GDM1 (cell line): Measurements from ENCODE around the gene HNF4A.

ENCODE experiments used
- DNase-seq: peaks from one replicate; lab custom pipeline; 2025; lab: John Stamatoyannopoulos, UW

HNF4A gene

DNA sequence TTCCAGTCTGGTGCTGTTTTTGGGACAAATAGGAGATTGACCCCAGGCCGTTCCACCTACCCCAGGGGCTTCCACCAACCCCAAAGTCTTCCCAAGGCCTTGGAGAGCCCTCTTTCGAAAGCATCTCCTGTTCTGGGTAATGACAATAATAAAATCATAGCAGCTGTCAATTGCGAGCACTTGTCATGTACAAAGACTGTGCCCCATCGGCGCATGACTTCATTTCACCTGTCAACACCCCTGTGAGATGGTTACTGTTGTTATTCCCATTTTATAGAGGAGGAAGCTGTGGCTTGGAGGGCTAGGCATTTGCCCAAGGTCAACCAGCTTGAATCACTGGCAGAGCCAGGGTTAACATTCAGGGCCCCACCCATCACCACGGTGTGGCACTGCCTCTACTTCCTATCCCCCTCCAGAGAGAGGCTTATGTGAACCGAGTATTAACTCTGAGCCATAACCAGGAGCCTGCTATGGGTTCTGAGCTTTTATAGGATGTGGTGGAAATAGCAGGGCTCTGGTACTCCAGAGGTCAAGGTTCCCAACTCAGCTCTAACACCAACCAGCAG lies 51.2 kb downstream of the HNF4A start:
- DNase-seq = no peak

DNA sequence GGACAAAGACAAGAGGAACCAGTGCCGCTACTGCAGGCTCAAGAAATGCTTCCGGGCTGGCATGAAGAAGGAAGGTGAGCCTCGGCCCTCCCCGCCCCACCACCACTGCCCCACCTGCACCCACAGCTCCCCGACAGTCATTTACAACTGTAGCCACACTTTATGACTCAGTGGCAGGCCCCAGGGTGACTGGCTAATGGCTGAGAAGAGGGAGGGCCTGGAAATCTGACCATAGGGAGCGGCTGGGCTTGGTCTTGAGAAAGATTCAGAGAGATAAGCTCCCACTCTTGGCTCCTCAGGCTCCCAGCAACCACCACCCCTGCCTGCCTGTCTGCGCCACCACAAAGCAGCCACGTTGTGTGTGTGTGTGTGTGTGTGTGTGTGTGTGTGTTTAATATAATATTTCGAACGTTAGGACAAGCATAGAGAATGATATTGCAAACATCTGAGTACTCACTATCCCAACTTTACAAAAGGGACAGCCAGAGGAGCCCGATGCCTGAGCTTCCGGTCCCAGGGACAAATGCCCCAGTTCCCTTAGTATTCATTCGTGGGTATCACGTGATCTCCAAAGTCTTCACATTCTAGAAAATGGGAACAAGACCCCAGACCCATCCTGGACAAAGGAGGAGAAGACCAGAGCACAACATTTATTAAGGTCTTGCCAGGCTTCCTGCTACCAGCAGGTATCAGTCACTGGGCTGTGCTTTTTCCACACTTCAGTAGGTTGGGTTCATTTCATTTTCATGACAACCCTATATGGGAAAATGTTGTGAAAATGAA lies 52.1 kb downstream of the HNF4A start:
- DNase-seq = no peak

DNA sequence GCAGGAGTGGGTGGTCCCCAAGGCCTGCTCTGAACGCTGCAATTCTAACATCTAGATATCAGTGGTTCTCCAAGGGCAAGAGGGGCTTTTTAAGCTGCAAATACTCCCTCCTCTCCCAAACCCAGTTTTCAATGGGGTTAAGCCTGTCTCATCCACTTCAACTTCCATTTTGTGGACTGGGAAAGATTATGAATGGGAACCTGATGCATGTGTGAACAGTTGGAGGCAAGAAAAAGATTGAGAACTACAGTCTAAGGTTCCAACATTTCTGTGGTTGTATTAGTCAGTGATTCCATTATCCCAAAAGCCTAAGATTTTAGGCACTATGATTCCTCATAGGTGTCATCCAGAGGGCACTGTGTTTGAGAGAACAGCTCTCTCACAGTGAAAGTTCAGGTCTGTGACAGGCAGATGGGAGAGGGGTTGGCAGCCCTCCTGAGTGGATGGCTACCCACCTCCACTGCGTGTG lies 53.7 kb downstream of the HNF4A start:
- DNase-seq = no peak

DNA sequence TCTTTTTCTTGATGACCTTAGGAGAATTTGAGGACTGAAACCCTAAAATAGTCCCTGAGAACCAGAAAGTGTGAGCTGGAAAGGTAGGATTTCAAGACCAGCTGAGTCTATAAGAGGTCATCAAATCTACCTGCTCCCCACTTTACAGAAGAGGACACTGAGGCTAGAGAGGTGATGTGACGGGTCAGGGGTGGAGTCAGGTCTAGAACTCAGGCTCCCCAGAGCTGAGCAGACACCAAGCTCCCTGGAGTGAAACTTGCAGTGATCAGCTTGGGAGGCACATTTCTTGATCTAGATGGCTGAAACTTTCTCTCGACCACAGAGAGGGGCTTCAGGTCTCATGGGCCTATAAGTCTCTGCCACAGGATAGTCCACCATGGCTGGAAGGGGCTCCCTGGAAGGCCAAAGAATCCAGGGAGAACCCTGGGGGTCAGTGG lies 55.1 kb downstream of the HNF4A start:
- no peak for DNase-seq

DNA sequence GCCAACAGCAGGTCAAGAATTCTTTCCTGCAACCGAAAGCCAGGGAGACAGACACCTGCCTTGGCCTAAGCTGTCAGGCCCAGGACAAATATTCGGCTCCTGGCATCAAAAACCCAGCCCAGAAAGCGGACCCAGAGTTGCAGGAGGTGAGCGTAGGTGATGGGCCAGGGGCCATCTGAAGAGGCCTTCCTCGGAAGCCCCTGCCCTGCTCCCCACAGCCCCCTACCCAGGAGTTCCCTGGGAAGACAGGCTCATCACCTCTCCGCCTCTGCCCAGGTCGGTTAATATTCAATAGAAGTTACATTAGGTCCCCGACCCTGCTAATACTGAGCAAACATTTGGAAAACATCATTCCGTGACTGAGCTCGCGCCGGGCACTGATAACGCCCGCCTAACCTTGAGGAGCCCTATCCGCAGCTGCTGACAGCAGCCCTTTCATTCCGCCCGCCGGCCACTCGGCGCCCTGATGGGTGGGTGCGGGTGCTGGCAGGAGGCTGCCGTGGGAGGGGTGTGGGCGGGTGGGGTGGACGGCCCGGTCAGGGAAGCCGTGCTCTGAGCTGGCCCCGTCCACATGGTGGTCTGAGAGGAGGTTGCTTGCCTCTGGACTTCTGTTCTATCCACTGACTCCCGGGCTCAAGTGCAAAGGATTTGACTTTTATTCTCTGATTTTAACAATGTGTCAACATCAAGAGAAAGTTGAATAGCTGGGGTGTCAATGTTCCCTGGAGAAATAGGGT lies 55.7 kb downstream of the HNF4A start:
- DNase-seq = no peak

DNA sequence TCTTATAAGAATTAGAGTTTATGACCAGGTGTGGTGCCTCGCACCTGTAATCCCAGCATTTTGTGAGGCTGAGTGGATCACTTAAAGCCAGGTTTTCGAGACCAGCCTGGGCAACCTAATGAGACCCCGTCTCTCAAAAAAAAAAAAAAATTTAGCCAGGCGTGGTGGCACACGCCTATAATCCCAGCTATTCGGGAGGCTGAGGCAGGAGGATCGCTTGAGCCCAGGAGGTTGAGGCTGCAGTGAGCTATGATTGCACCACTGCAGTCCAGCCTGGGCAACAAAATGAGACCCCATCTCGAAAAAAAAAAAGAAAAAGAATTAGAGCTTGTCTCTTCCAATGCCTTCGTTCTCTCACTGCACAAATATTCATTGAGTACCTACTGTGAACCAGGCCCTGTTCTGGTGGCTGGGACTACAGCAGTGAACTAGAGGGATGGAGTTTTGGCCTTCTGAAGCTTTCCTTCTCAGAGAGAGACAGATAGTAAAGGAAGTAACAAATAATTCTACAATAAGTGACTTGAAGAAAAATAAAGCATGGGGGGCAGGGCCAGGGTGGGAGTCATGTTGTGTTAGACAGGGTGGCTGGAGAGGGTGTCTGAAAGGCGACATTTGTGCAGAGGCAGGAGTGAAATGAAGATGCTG lies 56.4 kb downstream of the HNF4A start:
- no peak for DNase-seq

DNA sequence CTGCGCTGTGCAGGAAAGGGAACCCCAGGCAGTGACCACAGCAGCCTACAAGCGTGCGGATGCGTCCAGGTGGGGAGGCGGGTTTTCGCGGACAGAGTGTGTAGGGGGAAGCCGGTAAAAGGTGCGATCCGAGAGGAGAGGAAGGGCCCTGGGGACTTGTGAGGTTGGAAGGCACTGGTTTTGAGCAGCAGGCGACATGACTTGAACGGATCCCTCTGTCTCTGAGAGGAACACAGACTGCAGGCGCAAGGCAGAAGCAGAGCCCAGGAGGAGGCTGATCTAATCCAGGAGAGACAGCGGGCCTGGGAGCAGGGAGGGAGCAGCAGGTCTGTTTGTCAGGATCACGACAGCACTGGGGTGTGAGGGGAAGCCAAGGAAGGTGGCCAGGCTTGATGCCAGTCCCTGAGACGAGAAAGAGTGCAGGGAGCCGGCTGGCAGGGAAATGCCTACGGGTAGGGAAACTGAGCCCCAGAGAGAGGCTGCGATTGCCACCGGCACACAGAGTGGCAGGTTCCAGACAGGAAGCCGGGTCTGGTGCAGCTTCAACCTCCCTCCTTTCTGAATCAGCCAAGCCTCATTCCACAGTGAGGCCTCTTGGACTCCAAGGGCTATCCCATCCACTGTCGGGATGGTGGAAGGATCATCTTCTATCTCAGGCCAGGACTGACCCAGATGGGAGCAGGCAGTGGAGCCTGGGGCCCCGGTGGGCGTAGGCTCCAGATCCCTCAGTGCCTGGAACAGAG lies 57.1 kb downstream of the HNF4A start:
- DNase-seq = no peak

DNA sequence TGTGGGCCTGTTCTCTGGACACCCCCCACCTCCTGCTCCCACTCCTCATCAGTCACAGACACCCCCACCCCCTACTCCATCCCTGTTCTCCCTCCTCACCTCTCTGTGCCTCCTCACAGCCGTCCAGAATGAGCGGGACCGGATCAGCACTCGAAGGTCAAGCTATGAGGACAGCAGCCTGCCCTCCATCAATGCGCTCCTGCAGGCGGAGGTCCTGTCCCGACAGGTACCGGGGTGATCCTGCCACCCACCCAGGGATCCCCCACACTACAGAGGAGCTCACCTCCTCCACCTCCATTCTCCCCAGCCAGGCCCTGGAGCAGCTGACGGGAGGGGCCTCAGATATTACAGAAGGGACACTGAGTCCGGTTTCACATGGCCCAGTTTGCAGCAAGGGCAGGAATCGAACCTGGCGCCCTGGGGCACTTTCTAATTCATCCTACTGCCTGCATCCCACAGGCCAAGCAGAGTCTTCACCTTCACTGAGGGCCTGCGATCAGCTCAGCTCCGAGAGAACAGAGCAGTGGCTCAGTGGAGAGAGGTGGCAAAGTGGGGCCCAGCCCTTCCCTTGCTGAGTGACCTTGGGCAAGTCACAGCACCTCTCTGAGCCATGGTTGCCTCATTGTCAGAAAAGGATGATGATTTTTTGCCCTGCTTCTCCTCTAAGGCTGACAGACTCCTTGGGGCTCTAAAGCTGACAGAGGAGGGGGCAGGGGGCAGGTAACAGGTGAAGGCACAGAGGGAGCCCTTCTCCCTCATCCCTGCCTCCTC lies 58.3 kb downstream of the HNF4A start:
- DNase-seq = no peak

DNA sequence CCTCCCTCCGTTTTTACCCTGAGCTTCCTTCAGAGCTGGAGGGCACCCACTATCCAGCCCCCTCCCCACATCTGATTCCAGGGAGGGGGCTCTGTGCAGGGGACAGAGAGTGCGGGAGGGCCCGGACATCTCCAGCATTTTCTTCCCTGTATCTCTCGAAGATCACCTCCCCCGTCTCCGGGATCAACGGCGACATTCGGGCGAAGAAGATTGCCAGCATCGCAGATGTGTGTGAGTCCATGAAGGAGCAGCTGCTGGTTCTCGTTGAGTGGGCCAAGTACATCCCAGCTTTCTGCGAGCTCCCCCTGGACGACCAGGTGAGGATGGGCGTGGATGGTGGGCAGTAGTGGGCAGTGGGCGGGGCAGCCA lies 58.8 kb downstream of the HNF4A start:
- no peak for DNase-seq

DNA sequence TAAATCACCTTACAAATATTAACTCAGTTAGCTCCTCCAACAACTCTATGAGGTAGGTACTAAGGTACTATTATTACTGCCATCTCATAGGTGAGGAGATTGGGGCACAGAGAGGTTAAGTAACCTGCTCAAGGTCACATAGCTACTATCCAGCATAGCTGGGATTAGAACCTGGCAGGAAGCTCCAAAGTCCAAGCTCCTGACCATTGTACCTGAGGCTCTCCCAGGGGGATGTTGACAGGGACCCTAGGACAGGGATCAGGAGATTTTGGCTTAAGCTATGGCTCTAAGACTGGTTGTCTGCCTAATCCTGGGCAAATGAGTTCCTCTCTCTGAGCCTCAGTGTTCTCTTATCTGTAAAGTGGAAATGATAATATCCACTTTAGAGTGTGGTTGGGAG lies 59.3 kb downstream of the HNF4A start:
- no peak for DNase-seq

DNA sequence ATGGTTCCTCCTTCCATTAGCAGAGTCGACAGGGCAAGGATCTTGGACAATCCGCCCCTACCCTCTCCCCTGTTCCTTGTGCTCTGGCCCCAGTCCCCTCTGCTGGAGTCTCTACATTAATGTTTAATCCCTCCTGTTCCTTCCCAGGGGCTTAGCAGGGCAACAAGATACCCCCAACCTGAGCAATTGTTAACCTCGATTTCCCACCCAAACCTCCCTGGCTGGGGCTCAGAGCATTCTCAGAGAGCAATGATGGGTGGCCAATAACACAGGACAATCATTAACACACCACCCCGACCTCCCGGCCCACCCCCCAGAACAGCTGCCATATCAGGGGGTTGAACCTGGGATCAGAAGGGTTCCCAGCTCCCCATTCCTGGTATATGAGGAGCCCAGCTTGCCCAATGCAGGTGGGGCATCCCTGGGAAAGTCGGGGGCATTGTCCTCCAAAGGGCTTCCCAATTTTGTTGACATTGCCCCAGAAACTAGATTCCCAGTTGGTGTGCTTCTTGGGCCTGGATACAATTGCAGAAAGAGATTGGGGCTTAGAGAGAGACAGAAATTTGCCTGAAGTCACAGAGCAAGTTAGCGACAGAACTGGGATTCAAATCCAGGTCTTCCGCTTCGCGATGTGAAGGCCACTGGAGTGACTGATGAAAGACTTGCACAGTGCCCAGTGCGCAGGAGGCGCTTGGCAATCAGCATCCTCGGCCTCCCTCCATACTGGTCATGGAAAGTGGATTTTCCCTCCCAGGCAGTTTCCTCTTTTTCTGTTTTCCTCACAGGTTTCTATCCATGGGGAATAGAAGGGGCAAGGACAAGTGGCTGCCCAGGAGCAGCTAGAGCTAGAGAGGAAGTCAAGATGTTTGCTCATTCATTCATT lies 60.6 kb downstream of the HNF4A start:
- no peak for DNase-seq

DNA sequence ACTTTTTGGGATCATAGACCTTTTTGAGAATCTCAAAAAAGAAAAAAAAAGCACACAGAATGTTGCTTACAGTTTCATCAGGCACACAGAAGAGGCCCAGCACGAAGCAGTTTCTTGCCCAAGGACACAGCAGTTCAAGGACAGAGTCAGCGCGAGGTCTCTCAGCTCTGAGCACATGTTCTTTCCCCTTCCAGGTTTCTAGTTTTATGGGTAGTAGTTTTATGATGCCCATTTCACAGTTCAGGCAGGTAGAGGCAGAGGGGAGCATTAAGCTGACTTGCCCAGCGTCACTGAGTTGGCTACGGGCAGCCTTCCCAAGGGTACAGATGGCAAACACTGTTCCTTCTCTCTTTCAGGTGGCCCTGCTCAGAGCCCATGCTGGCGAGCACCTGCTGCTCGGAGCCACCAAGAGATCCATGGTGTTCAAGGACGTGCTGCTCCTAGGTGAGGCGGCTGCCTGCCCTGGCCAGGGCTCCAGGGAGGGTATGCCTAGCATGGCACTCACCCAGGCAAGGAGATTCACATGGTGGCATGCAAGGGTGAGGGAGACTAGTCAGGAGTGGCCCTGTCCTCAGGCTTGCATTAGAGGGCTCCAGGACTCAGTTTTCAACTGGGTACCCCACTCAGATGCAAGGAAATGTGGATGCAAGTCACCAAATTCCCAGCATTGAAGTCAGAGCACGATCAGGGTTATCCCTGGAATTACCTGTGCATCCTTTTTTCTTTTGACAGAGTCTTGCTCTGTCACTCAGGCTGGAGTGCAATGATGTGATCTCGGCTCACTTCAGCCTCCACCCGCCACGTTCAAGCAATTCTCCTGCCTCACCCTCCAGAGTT lies 62.8 kb downstream of the HNF4A start:
- DNase-seq = no peak

DNA sequence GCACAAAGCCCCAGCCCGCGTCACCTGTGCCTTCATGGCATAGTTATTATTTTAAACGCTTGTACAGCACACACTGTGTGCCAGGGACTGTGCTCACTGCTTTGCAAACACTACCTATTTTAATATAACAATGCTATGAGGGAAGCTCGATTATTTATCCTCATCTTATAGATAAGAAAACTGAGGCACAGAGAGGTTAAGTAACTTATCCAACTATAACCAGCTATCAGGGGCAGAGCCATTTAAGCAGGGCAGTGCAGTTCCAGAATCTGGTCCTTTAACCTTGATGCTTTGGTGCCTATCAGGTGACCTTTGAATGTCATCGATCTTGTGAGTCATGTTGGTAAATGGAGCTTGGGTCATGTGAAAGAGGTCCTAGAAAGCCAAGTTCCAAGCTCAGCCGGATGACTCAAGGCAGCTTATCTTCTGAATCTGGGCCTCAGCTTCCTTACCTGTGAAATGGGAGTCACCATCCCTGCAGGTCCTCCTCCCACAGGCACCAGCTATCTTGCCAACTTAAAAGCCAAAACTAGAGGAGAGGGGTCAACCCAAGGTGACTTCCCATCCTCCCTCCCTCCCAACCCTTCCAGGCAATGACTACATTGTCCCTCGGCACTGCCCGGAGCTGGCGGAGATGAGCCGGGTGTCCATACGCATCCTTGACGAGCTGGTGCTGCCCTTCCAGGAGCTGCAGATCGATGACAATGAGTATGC lies 63.8 kb downstream of the HNF4A start:
- no peak for DNase-seq

DNA sequence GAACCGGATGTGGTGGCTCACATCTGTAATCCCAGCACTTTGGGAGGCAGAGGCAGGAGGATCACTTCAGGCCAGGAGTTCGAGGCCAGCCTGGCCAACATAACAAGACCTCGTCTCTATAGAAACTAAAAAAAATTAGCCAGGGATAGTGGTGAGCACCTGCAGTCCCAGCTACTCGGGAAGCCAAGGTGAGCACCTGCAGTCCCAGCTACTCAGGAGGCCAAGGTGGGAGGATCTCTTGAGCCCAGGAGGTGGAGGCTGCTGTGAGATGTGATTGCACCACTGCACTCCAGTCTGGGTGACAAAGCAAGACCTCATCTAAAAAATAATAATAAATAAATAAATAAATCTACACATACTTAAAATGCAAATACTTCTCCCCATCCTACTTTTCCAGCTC lies 65.0 kb downstream of the HNF4A start:
- DNase-seq = no peak

DNA sequence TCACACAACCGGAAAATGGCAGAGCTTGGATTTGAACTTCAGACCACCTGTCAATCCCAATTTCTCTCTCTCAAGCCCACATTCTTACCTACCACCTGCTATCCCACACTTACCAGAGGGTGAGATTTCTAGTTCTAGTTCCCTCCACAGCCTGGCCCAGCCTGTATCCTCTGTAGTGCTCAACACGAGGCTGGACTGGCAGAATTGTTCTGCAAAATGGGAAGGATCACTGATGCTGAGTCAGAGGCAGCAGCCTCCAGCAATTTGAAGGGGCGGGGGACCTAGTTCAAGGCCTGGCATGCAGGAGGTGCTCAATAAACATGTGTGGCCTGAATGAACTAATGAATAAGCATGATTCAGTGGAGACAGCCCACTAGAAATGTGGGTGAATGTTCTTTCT lies 66.6 kb downstream of the HNF4A start:
- DNase-seq = no peak

DNA sequence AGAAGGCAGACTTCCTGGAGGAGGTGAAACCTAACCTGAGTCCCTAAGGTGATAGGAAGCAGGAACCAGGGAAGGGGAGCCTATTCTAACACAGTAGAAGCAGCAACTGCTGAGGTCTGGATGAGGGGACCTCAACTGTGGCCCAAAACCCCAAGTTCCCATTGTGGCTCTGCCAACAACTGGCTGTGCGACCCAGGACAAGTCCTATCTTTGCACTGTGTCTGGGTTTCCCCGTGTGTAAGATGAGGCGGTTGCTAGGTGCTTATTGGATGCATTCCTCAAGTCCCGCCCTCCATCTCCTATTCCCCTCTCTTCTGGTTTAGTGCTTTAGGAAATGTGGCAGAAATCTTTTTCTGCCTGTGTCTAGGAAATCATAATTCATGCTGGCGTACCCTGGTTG lies 68.0 kb downstream of the HNF4A start:
- no peak for DNase-seq

DNA sequence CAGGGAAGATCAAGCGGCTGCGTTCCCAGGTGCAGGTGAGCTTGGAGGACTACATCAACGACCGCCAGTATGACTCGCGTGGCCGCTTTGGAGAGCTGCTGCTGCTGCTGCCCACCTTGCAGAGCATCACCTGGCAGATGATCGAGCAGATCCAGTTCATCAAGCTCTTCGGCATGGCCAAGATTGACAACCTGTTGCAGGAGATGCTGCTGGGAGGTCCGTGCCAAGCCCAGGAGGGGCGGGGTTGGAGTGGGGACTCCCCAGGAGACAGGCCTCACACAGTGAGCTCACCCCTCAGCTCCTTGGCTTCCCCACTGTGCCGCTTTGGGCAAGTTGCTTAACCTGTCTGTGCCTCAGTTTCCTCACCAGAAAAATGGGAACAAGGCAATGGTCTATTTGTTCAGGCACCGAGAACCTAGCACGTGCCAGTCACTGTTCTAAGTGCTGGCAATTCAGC lies 68.6 kb downstream of the HNF4A start:
- DNase-seq = no peak

DNA sequence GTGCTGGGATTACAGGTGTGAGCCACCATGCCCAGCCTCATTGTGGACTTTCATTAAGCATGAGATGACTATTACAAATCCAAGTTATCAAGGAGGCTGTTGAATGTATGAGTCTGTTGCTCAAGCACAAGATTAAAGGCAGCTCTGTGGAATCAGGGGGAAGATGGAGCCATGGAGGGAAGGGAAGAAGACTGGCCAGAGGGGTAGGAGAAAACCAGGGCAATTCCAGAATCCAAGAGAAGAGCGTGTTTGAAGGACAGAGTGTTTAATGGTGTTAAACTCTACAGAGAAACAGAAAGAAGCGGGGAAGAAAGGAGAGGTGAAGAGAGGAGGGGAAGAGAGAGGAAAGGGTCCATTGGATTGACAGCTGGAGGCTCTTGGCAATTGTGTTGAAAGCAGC lies 70.4 kb downstream of the HNF4A start:
- no peak for DNase-seq
